T-helper 1 cell treated with Interleukin-12 subunit alpha and Interleukin-12 subunit beta and Interleukin-4 antibody, amounts not matched to agents 30 μg/mL and 1 μg/mL, for 36 hours (primary cell): ENCODE data around the gene AAMP.
A peak's percentile ranks its signal among the peaks of the same experiment; 100 is the strongest.

Experiments
- H3K27ac Mint-ChIP-seq: one replicate; pipeline ENCODE4 v1.8.0; 2021; ENCODE audit warnings: mild to moderate bottlenecking, mixed read lengths
- H3K27me3 Mint-ChIP-seq: one replicate; pipeline ENCODE4 v1.8.0; 2021; ENCODE audit warnings: low read depth, mixed read lengths
- H3K36me3 Mint-ChIP-seq: one replicate; pipeline ENCODE4 v1.8.0; 2021; ENCODE audit warnings: low read depth, mixed read lengths
- H3K4me1 Mint-ChIP-seq: one replicate; pipeline ENCODE4 v1.8.0; 2021; ENCODE audit warnings: low read depth, mixed read lengths
- H3K4me3 Mint-ChIP-seq: one replicate; pipeline ENCODE4 v1.8.0; 2021; ENCODE audit warnings: mild to moderate bottlenecking, moderate library complexity, mixed read lengths
- H3K9me3 Mint-ChIP-seq: one replicate; pipeline ENCODE4 v1.8.0; 2021; ENCODE audit warnings: mixed read lengths

Gene AAMP

DNA sequence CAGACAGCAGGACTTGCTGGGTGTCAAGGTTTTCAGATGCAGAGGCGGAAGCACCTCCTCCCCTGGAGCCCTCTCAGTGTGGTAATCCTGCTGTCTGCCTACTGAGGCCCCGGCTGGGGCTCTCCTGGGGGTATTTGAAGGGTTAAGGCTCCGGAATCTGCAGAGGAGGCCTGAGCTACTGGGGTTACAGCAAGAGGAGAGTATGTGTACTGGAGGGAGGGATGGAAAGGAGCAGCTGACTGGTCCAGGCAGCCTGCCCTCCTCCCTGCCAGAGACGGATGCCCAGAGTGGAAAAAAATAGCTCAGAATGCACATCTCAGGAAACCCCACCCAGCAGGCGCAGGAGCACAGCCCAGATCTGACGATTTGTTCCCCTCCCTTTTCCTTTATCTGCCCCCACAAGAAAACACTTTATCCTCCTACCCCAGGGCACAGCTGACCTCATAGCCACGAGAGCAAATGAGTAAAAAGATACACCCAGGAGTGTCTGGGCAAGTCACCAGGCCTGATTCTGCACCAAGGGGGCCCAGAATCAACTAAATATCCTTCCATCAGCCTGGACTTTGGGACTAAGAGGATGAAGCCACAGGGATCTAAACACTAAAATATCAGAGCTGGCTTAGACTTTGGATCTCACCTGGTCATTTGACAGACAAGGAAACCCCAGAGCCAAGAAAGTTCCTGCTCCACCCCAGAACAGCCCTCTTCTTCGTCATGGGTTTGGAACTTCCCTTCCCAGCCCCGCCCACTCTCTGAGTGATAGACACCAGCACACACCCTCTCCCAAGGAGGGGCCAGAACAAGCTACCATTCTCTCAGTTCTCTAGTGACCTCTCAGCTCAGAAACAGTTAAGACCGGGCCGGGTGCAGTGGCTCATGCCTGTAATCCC, 16.9 kb upstream of the AAMP start:
- peak overlapping the region; percentile 93 for H3K4me3 Mint-ChIP-seq
- peak overlapping the region; percentile 96 for H3K27ac Mint-ChIP-seq
- H3K4me1 Mint-ChIP-seq = peaks cover 63% of the 10 kb centered on the region
- no peaks in the 10 kb centered on the region for H3K9me3 Mint-ChIP-seq
- no peaks in the 10 kb centered on the region for H3K27me3 Mint-ChIP-seq
- peaks cover 9% of the 10 kb centered on the region for H3K36me3 Mint-ChIP-seq

DNA sequence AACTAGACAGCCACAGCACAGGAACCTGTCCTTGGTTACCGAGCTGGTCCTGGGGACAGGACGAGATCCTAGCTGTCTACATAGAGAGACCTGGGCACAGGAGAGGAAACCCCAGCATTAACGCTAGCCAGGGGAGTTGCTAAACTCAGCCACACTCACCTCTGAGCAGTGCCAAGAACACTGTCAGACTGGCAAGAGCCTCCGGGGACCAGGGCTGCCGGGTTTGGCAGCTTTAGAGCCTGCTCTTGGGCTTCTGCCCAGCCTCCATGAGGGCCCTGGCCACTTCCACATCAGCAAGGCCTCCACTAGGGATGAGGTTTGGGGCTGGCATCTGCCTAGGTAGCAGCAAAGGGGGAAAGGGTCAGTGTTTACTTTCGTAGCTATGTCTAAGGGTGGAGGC, 15.7 kb upstream of the AAMP start:
- H3K27me3 Mint-ChIP-seq = no peaks in the 10 kb centered on the region
- H3K4me1 Mint-ChIP-seq = peaks cover 56% of the 10 kb centered on the region
- peak overlapping the region; percentile 93 for H3K4me3 Mint-ChIP-seq
- H3K36me3 Mint-ChIP-seq = peaks cover 12% of the 10 kb centered on the region
- H3K9me3 Mint-ChIP-seq = no peaks in the 10 kb centered on the region
- H3K27ac Mint-ChIP-seq = peak overlapping the region; percentile 96

DNA sequence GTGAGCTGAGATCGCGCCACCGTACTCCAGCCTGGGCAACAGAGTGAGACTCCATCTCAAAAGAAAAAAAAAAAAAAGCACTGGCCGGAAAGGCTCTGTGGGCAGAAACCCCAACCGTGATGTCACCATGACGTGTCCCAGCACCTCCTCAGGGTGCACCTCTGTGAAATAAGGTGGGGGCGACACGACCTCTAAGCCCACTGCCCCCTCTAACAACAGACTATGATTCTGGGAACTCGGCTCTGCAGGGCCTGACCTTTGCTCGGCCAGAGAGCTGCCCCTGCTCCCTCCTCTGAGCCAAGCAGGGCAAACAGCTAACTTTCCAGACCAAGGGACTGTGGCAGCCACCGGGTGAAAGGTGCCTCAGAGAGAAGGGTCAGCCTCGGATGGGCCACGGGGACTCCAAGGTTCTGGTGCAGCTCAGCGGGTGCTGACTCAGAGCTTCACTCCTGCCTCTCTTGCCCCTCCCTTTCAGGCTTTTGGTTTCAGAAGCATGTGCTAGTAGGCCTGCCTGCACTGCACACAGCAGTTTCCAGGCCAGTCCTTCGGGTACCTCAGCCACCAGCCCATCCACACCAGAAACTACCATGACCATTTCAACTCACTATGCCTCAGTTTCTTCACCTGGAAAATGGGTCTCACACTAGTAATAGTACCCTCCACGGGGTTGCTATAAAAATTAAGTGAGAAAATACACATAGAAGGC, 14.3 kb upstream of the AAMP start:
- H3K4me1 Mint-ChIP-seq = peaks cover 47% of the 10 kb centered on the region
- H3K27me3 Mint-ChIP-seq = no peaks in the 10 kb centered on the region
- peak overlapping the region; percentile 59 for H3K4me3 Mint-ChIP-seq
- peak overlapping the region; percentile 76 for H3K27ac Mint-ChIP-seq
- no peaks in the 10 kb centered on the region for H3K9me3 Mint-ChIP-seq
- H3K36me3 Mint-ChIP-seq = peaks cover 24% of the 10 kb centered on the region

DNA sequence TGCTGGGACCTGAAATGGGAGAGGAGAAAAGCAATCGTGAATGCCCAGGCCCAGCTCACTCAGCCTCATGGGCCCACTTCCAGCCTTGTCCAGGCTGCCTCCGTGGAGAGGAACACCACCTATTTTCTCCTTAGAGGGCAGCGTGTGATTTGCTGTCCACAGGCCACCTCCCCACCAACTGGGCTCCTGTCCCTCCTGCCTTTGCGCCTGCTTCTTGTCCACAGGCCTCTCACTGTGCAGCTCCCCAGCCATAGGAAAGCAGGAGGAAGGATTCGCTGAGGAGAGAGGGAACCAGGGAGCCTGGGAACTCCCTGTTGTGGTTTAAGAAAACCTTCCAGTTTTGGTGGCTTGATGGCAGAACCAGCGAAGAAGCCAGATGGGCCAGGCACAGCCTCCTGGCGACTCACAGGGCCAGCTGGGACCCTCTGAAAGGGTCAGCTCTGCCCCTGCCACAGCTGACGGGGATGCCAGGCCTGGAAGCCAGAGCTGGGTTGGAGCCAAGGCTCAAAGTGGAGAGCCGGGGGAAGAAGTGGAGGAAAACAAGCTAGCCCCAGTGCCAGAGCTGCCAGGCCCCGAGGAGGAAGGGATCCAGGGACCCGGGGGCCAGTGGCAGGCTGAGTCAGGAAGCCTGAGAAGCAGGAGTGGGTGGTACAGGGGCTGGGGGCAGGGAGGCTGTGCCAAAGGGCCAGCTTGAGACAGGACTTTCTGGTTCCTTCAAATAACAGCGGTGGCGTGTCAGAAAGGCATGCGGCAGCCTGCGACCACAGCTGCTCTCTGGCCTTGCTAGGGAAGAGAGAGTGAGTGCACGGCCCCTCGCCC, 12.4 kb upstream of the AAMP start:
- Mint-ChIP-seq H3K9me3 (no peaks in the 10 kb centered on the region), H3K4me1 (peaks cover 36% of the 10 kb centered on the region), H3K4me3 (no peak overlapping the region), H3K27ac (peak overlapping the region; percentile 70), H3K36me3 (peaks cover 22% of the 10 kb centered on the region), H3K27me3 (no peaks in the 10 kb centered on the region)

DNA sequence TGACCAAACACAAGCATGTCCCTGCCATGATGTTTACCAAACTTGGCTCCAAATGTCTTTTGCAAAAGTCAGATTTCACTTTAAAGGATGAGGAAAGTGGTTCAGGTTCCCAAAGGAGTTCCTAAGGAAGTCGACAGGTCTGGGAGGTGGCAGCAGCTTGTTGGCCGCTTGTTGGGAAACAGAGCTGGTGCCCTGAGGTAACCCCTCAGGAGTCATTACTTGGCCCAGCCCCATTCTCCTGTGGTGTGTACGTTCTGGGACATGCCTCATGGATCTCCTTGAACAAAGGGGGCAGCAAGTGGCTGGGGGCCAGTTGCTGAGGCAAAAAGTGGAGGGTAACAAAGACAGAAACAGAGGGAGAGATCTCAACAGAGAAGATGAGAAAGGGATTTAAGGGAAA, 11.5 kb upstream of the AAMP start:
- H3K36me3 Mint-ChIP-seq = peaks cover 29% of the 10 kb centered on the region
- peaks cover 29% of the 10 kb centered on the region for H3K4me1 Mint-ChIP-seq
- no peak overlapping the region for H3K27ac Mint-ChIP-seq
- no peak overlapping the region for H3K4me3 Mint-ChIP-seq
- H3K9me3 Mint-ChIP-seq = no peaks in the 10 kb centered on the region
- H3K27me3 Mint-ChIP-seq = no peaks in the 10 kb centered on the region

DNA sequence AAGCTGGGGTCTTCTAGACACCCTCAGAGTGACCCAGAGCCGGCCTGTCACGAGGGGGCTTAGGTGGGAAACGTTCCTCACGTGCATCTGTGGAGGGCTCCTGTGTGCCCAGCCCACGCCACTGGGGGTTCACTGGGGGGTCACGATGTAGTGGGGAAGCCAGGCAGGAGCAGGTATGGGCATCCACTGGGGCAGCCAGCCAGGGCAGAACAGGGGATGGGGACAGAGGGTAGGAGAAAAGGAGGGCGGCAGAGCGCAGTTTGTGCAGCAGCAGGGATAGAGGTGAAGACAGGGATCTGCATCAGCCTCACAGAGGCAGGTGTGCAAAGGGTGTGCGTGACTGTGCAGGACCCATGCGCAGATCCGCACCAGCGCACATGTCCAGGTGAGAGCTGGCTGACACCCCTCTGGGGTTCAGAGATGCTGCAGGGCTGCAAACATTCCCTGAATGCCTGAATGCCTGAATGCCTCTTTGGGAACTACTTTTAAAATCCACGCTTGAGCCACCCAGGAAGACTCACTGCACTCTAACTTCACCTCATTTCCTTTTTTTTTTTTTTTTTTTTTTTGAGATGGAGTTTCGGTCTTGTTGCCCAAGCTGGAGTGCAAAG, 10.4 kb upstream of the AAMP start:
- H3K4me1 Mint-ChIP-seq = peaks cover 21% of the 10 kb centered on the region
- H3K27ac Mint-ChIP-seq = peak overlapping the region; percentile 11
- peaks cover 32% of the 10 kb centered on the region for H3K36me3 Mint-ChIP-seq
- no peaks in the 10 kb centered on the region for H3K27me3 Mint-ChIP-seq
- H3K9me3 Mint-ChIP-seq = no peaks in the 10 kb centered on the region
- H3K4me3 Mint-ChIP-seq = no peak overlapping the region

DNA sequence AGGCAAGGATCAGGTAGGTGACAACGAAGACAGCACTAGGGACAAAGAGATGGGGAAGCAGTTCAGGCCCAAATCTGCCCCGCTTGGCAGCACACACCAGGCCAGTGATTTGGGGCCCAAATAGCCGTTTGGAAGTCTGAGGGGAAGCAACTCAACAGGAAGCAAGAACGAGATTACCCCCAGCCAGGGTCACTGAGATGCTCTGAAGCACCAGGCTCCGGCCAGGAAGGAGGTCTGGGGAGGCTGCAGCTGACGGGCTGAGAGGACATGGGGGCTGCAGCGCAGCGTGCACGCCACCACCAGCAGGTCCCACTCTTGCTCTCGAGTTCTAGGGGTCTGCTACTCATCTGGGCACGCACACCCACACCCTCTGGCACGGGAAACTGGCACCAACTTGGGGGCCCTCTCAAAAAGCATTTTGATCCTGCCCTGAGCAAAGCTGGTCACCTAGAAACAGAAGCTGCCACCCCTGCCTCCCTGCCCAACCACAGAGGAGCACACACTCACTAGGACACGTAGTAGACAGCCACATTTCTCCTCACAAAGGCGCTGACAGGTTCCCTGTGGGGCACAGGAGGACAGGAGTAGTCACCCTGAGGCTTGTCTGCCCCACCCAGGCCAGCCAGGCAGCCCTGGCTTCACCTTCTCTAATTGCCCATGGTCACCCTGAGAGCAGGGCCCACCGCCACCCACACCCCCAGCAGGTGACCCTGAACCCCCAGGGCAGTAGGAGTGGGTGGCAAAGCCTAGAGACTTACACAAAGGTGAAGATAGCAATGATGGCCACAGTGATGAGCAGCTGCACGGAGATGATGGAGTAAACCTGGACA, 8.8 kb upstream of the AAMP start:
- no peaks in the 10 kb centered on the region for H3K27me3 Mint-ChIP-seq
- no peak overlapping the region for H3K4me3 Mint-ChIP-seq

DNA sequence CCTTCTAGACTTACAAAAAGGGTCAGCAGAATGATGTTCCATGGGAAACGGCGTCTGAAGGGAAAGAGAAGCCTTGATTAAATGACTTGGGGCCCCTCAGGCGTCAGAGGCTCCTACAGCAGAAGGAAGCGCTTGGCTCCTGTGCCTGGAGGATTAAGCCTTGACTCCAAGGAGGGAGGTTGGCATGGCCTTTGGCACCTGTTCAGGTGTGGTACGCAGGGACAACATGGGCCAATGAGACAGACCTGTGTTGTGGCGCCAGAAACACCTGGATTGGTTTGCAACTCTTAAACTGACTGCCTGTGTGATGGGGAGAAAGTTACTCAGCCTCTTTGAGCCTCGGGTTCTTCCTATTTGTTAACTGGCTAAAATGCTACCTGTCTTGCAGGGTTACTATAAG, 8.0 kb upstream of the AAMP start:
- Mint-ChIP-seq H3K27ac (no peak overlapping the region), H3K4me1 (peaks cover 8% of the 10 kb centered on the region)

More for the DNA sequence above, 8.8 kb upstream of the AAMP start:
- Mint-ChIP-seq H3K9me3 (no peaks in the 10 kb centered on the region), H3K4me1 (peaks cover 8% of the 10 kb centered on the region), H3K36me3 (peaks cover 43% of the 10 kb centered on the region), H3K27ac (no peak overlapping the region)

DNA sequence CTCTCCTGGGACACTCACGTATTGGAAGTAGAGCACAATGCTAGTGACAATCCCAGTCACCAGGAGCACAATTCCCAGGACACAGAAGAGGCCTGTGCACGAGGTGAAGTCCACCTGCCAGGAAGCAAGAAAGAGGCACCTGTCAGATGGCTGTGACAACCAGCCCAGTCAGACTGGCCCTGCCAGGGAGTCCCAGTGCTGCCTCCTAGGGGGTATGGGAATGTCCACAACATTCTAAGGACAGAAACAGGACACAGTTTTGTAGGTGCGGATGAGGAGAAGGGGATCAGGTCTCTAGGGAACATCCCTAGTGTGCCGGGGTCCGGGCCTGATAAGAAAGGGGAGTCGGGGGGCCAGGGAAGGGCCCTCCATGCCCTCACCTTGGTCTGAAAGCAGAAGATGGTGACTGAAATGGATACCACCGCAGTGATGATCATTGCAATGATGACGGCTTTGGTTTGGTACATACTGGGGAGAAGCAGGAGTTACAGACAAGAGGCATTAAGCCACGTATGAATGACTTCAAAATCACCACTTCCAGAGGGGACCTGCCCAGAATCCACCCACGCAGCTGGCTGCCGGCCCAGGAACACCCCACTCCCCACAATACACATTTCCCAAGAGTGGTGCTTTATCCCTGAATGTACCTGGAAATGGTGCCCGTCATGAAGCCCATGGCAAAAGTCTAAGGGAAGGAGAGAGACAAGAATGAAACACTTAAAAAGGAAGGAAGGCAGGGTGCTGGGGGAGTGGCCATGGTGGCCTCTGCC, 7.2 kb upstream of the AAMP start:
- H3K27me3 Mint-ChIP-seq = no peaks in the 10 kb centered on the region
- peaks cover 14% of the 10 kb centered on the region for H3K4me1 Mint-ChIP-seq
- H3K36me3 Mint-ChIP-seq = peaks cover 49% of the 10 kb centered on the region

More for the DNA sequence above, 8.0 kb upstream of the AAMP start:
- no peaks in the 10 kb centered on the region for H3K27me3 Mint-ChIP-seq
- H3K4me3 Mint-ChIP-seq = no peak overlapping the region
- peaks cover 45% of the 10 kb centered on the region for H3K36me3 Mint-ChIP-seq
- H3K9me3 Mint-ChIP-seq = no peaks in the 10 kb centered on the region

DNA sequence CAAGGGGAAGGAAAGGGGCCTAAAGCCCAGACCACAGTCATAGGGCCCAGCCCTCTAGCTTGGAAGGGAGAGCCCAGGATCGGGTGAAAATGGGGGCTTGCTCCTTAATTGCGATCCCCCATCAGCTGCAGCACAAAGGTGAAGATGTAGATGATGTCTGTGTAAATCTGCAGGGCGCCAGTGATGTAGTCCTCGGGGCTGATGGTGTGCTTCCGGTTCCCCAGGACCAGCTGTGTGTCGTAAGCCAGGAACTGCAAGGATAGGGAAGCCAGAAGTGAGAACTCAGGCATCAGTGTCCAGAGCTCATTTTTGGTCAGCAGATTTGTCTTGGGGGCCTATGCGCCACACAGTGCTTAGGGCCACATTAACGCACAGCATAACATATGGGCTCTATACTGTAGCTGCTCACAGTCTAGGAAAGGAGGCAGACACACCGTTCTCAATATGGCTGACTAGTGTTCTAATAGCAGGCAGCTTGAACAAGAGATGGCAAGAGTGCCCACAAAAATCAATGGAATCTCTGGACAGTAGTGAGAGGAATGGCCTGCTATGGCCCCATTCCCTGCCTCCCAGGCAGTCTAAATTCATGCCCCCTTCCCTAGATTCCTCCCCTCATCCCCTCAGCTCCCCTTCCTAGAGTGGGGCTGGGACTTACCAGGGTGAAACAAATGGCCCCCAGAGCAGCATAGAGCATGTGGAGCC, 5.6 kb upstream of the AAMP start:
- peaks cover 27% of the 10 kb centered on the region for H3K4me1 Mint-ChIP-seq
- peaks cover 46% of the 10 kb centered on the region for H3K36me3 Mint-ChIP-seq
- H3K27me3 Mint-ChIP-seq = no peaks in the 10 kb centered on the region

More for the DNA sequence above, 7.2 kb upstream of the AAMP start:
- H3K27ac Mint-ChIP-seq = peak overlapping the region; percentile 55
- no peaks in the 10 kb centered on the region for H3K9me3 Mint-ChIP-seq
- H3K4me3 Mint-ChIP-seq = no peak overlapping the region

DNA sequence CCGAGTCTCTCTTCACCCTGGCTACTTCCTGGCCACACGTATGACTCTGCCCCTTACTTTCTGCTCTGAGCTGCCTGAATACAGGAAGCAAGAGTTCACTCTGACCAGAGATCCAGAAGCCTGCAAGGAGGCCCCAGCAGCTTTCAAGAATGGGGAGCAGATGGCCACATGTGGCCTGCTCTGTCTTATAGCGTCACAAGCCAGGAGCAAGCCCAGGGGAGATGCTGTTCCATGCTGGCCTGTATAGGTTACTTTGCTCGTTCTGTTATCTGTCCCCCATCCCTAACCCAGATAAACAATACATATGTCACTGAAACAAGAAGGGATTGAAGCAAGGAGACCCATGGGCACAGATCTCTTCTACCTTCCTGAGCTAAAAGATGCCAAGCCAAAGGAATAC, 4.6 kb upstream of the AAMP start:
- Mint-ChIP-seq H3K4me3 (no peak overlapping the region), H3K9me3 (no peaks in the 10 kb centered on the region), H3K4me1 (peaks cover 25% of the 10 kb centered on the region), H3K36me3 (peaks cover 42% of the 10 kb centered on the region), H3K27ac (no peak overlapping the region), H3K27me3 (no peaks in the 10 kb centered on the region)

More for the DNA sequence above, 5.6 kb upstream of the AAMP start:
- Mint-ChIP-seq H3K9me3 (no peaks in the 10 kb centered on the region), H3K27ac (no peak overlapping the region), H3K4me3 (no peak overlapping the region)

DNA sequence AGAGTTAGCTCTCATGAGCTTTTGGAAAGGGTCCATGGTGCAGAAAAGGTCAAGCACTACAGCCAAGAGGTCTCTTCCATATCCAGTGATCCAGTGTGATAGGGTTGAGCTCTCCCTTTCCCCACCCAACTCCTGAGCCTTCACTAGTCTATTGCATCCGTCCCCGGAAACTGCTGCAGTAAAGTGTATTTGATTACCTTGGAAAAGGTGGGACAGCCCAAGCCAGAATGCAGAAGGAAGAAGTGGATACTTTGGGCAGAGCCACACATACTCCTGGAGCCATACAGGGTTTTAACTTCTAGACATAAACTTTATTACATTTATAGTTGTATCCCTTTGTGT, 3.9 kb upstream of the AAMP start:
- peaks cover 42% of the 10 kb centered on the region for H3K36me3 Mint-ChIP-seq
- H3K4me1 Mint-ChIP-seq = peaks cover 30% of the 10 kb centered on the region
- no peak overlapping the region for H3K4me3 Mint-ChIP-seq
- no peaks in the 10 kb centered on the region for H3K27me3 Mint-ChIP-seq
- no peaks in the 10 kb centered on the region for H3K9me3 Mint-ChIP-seq
- no peak overlapping the region for H3K27ac Mint-ChIP-seq
